GM20000 (cell line): ENCODE results near the gene SCD5.

Source experiments
- DNase-seq: peaks from one replicate; pipeline ENCODE4 v3.0.0; 2012; ENCODE audit warnings: low spot score
- CTCF ChIP-seq: IDR thresholded peaks from 2 replicates; pipeline ENCODE4 v1.5.1; 2012; ENCODE audit warnings: mild to moderate bottlenecking, control low read depth; ENCODE audit errors: extremely low read depth, missing control alignments

The SCD5 gene

GRCh38 chr4:82624819-82625218, 173.8 kb downstream of the SCD5 start:
- TF ChIP-seq CTCF: no peak
- DNase-seq: no peak

GRCh38 chr4:82623121-82623683, 175.4 kb downstream of the SCD5 start:
- no peak for TF ChIP-seq CTCF
- no peak for DNase-seq

GRCh38 chr4:82621251-82621650, 177.3 kb downstream of the SCD5 start:
- TF ChIP-seq CTCF: no peak
- DNase-seq: no peak

GRCh38 chr4:82620126-82620735, 178.4 kb downstream of the SCD5 start:
- no peak for DNase-seq
- TF ChIP-seq CTCF: no peak

GRCh38 chr4:82618103-82618720, 180.4 kb downstream of the SCD5 start:
- no peak for TF ChIP-seq CTCF
- DNase-seq: no peak

GRCh38 chr4:82614838-82615449, 183.7 kb downstream of the SCD5 start:
- TF ChIP-seq CTCF: no peak
- DNase-seq: no peak

- DNase-seq: no peak
- no peak for TF ChIP-seq CTCF
Observed at GRCh38 chr4:82613121-82613520, 185.5 kb downstream of the SCD5 start.
